HCT116 (cell line): ENCODE results near the gene TMEM269.

Experiments used
- EZH2 ChIP-seq: fragments of 200-600 bp; sonication (generic); IDR thresholded peaks from 2 replicates; pipeline ENCODE4 v1.6.1; 2017; ENCODE audit warnings: antibody characterized with exemption, mixed run types
- POLR2A ChIP-seq: IDR thresholded peaks from 2 replicates; pipeline ENCODE4 v1.7.0; 2011; ENCODE audit warnings: borderline replicate concordance; ENCODE audit not compliant: insufficient read depth, insufficient read length; ENCODE audit errors: extremely low read depth
- POLR2AphosphoS5 ChIP-seq: IDR thresholded peaks from 2 replicates; pipeline ENCODE4 v1.6.1; 2011; ENCODE audit warnings: mild to moderate bottlenecking, low read depth, low read length, moderate library complexity
- RAD21 ChIP-seq: IDR thresholded peaks from 2 replicates; pipeline ENCODE4 v1.6.1; 2012; ENCODE audit warnings: low read depth, mild to moderate bottlenecking
- REST ChIP-seq: IDR thresholded peaks from 2 replicates; pipeline ENCODE4 v1.6.1; 2012; ENCODE audit warnings: low read depth
- SP1 ChIP-seq: IDR thresholded peaks from 2 replicates; pipeline ENCODE4 v1.6.1; 2012; ENCODE audit warnings: low read depth
- TCF7L2 ChIP-seq: IDR thresholded peaks from 2 replicates; pipeline ENCODE4 v1.7.0; 2011; ENCODE audit warnings: borderline replicate concordance, inconsistent platforms; ENCODE audit not compliant: insufficient read depth, insufficient read length; ENCODE audit errors: extremely low read depth
- ZFX ChIP-seq: fragments of 450-650 bp; IDR thresholded peaks from 2 replicates; pipeline ENCODE4 v1.6.1; 2017
- ZNF274 ChIP-seq: fragments of 200-500 bp; sonication (Bioruptor generic); IDR thresholded peaks from 2 replicates; pipeline ENCODE4 v1.6.1; 2014; ENCODE audit warnings: mild to moderate bottlenecking, low read depth, low read length, inconsistent platforms
- TF ChIP-seq, protein P1 (sequence below), 3 experiments: fragments of 200-600 bp in 1 of 3; sonication (generic) in 1 of 3; IDR thresholded peaks in 2 of 3; conservative IDR thresholded peaks in 1 of 3; 2 replicates each; pipeline ENCODE4 v1.5.1; 2012 to 2017; ENCODE audit warnings: low read depth in 2 of 3, low read length in 2 of 3, antibody characterized with exemption in 1 of 3, borderline replicate concordance in 1 of 3, control low read depth in 1 of 3, mild to moderate bottlenecking in 1 of 3, mixed read lengths in 1 of 3, mixed run types in 1 of 3, moderate library complexity in 1 of 3; ENCODE audit not compliant: insufficient read depth in 1 of 3
- TF ChIP-seq, protein P2 (sequence below): IDR thresholded peaks from 2 replicates; pipeline ENCODE4 v1.6.1; 2012
- TF ChIP-seq, protein P3 (sequence below): IDR thresholded peaks from 2 replicates; pipeline ENCODE4 v1.6.1; 2012

GRCh38 chr1:42746436-42747105, 38.2 kb upstream of the TMEM269 start:
- TF ChIP-seq POLR2A: no peak
- no peak for TF ChIP-seq EZH2
- TF ChIP-seq, protein P1, sequence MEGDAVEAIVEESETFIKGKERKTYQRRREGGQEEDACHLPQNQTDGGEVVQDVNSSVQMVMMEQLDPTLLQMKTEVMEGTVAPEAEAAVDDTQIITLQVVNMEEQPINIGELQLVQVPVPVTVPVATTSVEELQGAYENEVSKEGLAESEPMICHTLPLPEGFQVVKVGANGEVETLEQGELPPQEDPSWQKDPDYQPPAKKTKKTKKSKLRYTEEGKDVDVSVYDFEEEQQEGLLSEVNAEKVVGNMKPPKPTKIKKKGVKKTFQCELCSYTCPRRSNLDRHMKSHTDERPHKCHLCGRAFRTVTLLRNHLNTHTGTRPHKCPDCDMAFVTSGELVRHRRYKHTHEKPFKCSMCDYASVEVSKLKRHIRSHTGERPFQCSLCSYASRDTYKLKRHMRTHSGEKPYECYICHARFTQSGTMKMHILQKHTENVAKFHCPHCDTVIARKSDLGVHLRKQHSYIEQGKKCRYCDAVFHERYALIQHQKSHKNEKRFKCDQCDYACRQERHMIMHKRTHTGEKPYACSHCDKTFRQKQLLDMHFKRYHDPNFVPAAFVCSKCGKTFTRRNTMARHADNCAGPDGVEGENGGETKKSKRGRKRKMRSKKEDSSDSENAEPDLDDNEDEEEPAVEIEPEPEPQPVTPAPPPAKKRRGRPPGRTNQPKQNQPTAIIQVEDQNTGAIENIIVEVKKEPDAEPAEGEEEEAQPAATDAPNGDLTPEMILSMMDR (IDR thresholded peaks at IDR 0.05 in 2 of 3, conservative IDR thresholded peaks at IDR 0.05 in 1 of 3; ENCODE audit: borderline replicate concordance in 1 of 3, insufficient read depth in 1 of 3, low read depth in 2 of 3, low read length in 2 of 3): no peak
- TF ChIP-seq, protein P2, sequence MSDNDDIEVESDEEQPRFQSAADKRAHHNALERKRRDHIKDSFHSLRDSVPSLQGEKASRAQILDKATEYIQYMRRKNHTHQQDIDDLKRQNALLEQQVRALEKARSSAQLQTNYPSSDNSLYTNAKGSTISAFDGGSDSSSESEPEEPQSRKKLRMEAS: no peak
- TF ChIP-seq RAD21: no peak
- TF ChIP-seq ZFX: no peak
- no peak for TF ChIP-seq POLR2AphosphoS5
- TF ChIP-seq REST: no peak
- no peak for TF ChIP-seq ZNF274
- TF ChIP-seq, protein P3, sequence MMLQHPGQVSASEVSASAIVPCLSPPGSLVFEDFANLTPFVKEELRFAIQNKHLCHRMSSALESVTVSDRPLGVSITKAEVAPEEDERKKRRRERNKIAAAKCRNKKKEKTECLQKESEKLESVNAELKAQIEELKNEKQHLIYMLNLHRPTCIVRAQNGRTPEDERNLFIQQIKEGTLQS: no peak
- no peak for TF ChIP-seq SP1
- TF ChIP-seq TCF7L2: no peak
